HG03565 (cell line): ENCODE data around the gene FBXO9.

Experiments
- ATAC-seq: cut with Tn5 transposase; IDR thresholded peaks from one replicate; pipeline ENCODE4 v1.9.1; 2021; ENCODE audit warnings: mild to moderate bottlenecking, moderate library complexity; ENCODE audit not compliant: unreplicated experiment

The FBXO9 gene

DNA sequence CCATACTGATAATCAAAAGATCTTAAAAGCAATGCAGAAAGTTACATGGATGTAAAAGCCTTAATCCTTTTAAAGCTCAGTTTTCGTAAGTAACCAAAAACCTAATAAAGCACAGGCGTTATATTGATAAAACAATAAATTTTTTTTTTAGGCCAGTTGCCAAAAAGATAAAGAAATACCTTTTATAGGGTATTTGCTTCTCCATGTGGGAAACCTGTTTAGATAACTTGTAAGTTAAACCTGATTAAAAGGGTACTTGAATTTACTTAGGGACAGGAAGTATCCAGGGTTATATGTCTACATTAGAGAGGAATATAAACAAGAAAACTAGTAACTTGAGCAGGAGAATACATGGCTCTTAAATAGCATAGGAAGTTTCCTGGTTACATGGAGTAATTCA lies 21.1 kb downstream of the FBXO9 start:
- no peak for ATAC-seq

- no peak for ATAC-seq
These were observed 24.7 kb downstream of the FBXO9 start for GRCh38 chr6:53089948-53090347.

DNA sequence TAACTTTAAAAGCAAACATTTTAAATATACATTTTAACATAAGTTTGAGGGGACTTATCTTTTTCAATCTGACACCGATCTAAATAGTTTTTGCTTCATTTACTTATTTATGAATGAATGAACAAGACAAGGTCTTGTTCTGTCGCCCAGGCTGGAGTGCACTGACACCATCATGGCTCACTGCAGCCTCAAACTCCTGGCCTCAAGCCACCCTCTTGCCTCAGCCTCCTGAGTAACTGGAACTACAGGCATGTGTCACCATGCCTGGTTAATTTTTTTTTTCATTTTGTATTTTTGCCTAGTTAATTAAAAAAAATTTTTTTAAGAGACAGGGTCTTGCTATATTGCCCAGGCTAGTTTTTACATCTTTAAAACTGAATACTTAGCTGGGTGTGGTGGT lies 25.4 kb downstream of the FBXO9 start:
- ATAC-seq = no peak

- ATAC-seq = no peak
These were observed 30.1 kb downstream of the FBXO9 start for GRCh38 chr6:53095270-53095669.

- no peak for ATAC-seq
These were observed 30.5 kb downstream of the FBXO9 start for GRCh38 chr6:53095716-53096115.

DNA sequence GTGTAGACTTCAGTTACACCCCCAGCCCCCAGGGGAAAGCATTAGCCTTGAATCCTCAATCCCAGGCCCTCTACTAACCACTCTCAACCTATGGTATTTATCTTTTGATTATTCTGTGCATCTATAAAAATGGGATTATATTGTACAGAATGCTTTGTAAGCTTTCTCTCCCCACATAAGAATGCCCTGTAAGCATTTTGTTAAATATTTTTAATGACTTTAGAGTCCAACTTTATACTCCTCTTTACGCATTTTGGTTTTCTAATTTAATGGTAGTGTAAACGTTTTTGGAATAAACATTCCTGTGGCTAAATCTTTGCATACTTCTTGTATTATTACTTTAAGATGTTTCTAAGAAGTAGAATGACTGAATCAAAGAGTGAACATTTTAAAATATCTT lies 35.4 kb downstream of the FBXO9 start:
- no peak for ATAC-seq

- ATAC-seq = no peak
These were observed 35.8 kb downstream of the FBXO9 start for GRCh38 chr6:53101006-53101405.

GRCh38 chr6:53103993-53104675 lies 38.9 kb downstream of the FBXO9 start:
- no peak for ATAC-seq

- ATAC-seq = no peak
These were observed 39.7 kb downstream of the FBXO9 start for GRCh38 chr6:53104916-53105315.

DNA sequence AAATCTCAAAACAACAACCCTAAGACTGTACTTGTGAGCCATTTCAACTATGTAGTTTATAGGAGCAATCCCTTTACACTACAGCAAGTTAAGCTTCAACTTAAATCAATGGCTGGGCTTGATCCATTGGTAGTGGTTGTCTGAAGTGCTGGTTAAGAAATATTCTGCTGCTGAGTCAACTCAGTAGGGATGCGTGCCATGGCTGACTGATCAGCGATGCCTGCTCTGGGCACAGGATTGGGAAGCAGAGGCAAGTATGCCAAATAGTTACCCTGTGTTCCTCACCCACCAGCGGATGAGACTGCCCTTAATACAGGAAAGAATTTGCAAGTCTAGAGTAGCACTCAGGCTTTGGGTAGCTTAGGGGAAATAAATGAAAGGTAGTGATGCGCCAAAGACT lies 41.9 kb downstream of the FBXO9 start:
- ATAC-seq = no peak

DNA sequence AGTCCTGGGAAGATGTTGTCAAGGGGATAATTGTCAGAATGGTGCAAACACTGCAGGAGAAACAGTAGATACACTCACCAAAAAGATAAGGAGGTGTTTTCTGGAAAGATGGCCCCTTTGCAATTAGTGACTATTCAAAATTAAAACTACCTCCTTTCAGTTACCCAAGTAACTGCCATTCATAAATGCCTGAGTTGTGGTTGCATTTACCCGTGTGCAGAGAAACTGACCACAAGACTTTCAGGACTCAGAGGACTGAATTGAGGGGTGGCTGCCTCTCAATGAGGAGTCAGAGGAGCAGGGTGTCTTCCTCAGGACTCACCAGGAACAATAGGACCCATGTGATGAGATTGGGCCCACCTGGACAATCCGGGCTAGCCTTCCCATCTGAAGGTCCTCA lies 44.4 kb downstream of the FBXO9 start:
- peak; percentile 81 for ATAC-seq

DNA sequence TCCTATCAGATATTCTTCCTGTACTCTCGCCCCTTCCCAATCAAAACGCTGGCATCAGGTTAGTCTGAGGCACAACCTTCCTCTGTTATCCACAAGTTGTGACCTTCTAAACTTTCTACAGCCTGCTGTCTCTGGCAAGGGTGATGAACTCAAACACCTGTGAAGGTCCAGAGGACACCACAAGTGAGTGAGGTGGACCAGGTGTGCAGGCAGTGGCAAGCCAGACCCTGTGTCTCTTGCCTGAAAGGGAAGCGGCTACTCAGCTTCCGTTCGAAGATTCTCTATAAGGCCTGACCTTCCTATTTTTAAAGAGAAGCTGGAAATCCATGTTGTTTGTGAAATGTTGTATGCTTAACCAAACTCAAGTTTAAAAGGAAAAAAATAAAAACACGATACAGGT lies 46.7 kb downstream of the FBXO9 start:
- no peak for ATAC-seq

DNA sequence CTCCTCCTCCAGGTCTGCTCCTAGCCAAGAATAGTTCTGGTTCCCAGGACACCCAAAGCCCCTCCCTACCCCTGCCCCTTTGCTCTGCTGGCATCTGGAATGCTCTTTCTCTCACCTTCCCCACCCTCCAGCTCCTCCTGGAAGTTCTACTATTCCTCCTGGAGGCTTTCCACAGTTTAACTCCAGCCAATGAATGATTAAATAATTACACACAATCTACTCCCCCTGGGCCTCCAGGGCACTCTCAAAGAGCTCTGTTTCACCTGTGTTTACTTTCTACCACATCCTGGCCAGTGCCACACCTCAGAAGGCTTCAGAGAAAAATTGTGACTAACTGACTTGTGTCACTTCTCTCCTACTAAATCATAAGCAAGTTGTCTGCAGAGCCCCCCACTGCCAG lies 47.2 kb downstream of the FBXO9 start:
- no peak for ATAC-seq

DNA sequence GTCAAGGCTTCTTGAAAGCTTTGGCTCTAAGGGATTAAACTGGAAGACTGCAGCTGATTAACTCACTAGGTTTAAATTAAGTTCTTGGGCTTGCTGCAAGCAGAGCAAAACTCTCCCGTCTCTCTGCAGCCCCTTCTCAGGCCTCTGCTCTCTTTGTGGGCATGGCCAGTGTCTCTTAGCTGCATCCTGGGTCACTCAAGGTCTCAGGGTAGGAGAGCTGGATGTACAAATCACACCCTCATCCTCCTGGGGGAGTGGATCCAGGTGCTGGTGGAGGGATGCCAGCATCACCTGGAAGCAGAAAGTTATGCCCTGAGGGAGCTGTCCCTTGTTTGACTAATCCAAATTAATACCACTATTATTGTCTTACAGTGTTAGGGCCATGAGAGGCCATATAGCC lies 47.7 kb downstream of the FBXO9 start:
- ATAC-seq = no peak

DNA sequence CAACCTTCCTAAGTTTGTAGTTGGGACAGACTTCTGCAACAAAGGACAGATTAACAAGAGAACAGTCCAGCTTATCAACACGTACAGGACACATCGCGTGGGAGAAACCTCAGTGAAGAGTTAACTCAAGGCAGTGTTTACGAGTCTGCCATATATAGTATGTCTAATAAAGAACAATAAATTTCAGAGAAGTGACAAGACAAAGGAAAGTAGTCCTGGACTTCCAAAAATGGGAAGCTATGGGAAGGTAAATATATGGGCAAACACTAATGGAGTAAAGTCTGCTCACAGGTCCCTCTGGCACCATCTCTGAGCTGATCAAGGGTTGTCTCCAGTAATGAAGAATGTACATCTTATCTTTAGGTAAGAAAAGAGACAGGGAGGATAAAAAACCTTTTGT lies 48.5 kb downstream of the FBXO9 start:
- no peak for ATAC-seq

GRCh38 chr6:53115113-53115512 lies 49.9 kb downstream of the FBXO9 start:
- ATAC-seq = no peak

GRCh38 chr6:53115741-53116140 lies 50.5 kb downstream of the FBXO9 start:
- ATAC-seq = no peak

DNA sequence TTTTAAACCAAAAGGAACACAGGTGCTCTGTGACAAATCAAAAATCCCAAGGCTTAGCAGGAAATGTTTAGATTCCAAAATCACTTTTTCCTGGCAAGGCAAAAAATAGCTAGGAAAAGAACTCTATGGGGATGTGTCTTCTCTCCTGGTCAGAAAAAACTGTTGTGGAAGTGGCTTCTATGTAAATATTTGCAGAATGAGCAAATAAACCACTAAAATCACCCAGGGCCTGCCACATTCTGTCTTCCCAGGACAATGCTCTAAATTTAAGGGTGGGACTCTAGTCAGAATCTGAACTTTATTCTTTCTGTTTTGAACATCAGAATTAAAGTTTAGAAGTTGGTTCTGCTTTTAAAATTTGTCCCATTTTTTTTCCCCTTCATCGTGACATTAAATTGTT lies 54.1 kb downstream of the FBXO9 start:
- ATAC-seq = no peak

DNA sequence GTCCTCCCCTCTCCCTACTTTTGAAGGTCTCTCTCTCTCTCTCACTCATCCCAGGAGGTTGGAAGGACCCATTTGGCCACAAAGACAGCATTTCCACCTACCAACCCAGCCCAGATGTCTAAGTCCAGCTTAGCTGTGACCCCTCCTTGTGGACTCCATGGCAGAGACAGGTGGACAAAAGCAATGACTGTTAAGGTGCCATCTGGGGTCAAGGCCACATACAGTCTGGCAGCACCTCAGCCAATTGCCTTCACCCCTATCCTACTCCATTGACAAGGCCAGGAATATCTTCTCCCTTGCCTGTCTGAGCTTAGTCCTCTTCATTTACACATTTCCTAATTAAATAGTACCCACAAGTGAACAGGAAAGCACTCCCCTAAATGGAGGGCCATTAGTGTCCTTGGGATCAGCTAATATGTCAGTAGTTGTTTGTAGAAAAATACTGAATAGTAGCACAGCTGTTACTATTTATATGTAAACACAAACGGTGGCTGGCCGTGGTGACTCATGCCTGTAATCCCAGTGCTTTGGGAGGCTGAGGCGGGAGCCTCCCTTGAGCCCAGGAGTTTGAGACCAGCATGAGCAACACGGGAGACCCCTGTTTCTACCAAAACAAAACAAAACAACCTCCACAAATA lies 54.7 kb downstream of the FBXO9 start:
- no peak for ATAC-seq

DNA sequence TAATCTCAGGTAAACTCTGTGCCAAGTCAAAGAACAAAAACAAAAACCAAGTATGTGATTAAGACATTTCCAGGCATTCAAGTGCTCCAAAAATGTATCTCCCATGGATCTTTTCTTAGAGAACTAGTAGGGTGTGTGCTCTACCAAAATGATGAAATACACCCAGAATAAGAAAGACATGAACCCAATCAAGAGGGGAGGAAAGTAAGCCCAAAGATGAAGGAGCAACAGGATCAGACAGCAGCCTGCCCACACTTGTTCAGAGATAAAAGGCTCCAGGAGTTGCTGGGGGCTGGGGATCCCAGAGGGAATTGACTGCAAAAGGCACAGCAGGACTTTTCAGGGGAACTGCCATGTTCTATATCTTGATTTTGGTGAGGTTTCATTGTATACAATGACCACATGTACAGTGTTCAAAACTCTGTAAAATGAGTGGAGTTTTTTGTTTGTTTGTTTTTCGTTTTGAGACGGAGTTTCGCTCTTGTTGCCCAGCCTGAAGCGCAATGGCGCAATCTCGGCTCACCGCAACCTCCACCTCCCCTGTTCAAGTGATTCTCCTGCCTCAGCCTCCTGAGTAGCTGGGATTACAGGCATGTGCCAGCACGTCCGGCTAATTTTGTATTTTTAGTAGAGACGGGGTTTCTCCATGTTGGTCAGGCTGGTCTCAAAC lies 59.1 kb downstream of the FBXO9 start:
- ATAC-seq = no peak

DNA sequence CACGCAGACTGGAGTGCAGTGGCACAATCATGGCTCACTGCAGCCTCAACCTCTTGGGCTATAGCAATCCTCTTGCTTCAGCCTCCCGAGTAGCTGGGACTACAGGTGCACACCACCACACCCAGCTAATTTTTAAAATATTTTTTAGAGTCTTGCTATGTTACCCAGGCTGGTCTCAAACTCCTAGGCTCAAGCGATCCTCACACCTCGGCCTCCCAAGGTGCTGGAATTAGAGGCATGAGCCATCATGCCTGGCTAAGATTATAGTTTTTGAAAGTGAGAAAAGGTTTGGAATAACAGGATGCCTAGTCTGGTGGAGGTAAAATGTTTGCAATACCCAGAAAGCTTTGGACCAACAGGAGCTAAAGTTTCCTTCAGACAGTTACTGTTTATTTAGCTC lies 60.1 kb downstream of the FBXO9 start:
- ATAC-seq = no peak

- ATAC-seq = no peak
These were observed 63.6 kb downstream of the FBXO9 start for GRCh38 chr6:53128842-53129241.
